GM20000 (cell line): ENCODE results near the gene DDX11.
"Not testable (repeated sequence)": the region's sequence is repeated elsewhere in the genome, so short reads cannot be mapped to it uniquely, and the experiment has no call there.

Experiments
- DNase-seq: peaks from one replicate; pipeline ENCODE4 v3.0.0; 2012; ENCODE audit warnings: low spot score
- TF ChIP-seq, protein P1 (sequence below): IDR thresholded peaks from 2 replicates; pipeline ENCODE4 v1.5.1; 2012; ENCODE audit warnings: mild to moderate bottlenecking, control low read depth; ENCODE audit errors: extremely low read depth, missing control alignments

Gene DDX11

GRCh38 chr12:31057671-31058070 is 16.0 kb upstream of the DDX11 start:
- TF ChIP-seq, protein P1, sequence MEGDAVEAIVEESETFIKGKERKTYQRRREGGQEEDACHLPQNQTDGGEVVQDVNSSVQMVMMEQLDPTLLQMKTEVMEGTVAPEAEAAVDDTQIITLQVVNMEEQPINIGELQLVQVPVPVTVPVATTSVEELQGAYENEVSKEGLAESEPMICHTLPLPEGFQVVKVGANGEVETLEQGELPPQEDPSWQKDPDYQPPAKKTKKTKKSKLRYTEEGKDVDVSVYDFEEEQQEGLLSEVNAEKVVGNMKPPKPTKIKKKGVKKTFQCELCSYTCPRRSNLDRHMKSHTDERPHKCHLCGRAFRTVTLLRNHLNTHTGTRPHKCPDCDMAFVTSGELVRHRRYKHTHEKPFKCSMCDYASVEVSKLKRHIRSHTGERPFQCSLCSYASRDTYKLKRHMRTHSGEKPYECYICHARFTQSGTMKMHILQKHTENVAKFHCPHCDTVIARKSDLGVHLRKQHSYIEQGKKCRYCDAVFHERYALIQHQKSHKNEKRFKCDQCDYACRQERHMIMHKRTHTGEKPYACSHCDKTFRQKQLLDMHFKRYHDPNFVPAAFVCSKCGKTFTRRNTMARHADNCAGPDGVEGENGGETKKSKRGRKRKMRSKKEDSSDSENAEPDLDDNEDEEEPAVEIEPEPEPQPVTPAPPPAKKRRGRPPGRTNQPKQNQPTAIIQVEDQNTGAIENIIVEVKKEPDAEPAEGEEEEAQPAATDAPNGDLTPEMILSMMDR, result no peak

GRCh38 chr12:31066196-31066595 is 7.5 kb upstream of the DDX11 start:
- DNase-seq, result not testable (repeated sequence)

More at GRCh38 chr12:31057671-31058070, 16.0 kb upstream of the DDX11 start:
- no peak for DNase-seq

GRCh38 chr12:31067656-31068055 is 6.0 kb upstream of the DDX11 start:
- not testable (repeated sequence) for DNase-seq

DNA sequence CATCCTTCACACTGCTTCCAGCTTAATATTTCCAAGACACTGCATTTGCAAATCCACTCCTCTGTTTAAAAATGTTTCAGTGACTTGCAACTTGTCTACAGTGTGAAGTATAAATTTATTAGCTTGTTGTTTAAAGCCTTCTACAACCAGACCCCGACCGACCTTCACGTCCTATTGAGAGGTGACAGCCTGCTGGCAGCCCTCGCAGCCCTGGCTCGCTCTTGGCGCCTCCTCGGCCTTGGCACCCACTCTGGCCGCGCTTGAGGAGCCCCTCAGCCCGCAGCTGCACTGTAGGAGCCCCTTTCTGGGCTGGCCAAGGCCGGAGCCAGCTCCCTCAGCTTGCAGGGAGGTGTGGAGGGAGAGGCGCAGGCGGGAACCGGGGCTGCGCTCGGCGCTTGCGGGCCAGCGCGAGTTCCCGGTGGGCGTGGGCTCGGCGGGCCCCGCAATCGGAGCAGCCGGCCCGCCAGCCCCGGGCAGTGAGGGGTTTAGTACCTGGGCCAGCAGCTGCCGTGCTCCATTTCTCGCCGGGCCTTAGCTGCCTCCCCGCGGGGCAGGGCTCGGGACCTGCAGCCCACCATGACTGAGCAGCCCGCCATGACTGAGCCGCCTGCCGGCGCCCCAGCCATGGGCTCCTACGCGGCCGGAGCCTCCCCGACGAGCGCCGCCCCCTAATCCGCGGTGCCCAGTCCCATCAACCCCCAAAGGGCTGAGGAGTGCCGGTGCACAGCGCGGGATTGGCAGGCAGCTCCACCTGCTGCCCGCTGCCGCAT is 2.5 kb upstream of the DDX11 start:
- DNase-seq, result not testable (repeated sequence)

DNA sequence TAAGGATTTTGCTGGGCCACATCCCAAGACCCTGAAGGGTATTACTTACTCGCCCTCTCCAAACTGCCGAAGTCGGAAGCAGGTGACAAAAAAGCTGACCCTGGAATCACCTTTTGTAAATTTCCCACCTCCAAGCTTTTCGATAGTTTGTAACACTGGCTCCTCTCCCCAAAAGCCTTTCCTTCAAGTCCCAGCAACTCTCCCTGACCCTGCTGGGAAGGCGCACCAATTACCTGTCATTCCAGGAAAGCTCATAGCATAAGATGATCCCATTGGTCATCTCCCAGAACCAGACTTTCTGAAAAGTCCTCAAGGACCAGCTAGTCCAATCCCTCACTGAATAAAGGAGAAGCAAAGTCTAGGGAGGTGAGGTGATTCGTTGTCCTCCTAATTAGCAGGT is 698 bp upstream of the DDX11 start:
- DNase-seq, result not testable (repeated sequence)

GRCh38 chr12:31074333-31074874 is 744 bp downstream of the DDX11 start:
- DNase-seq, result not testable (repeated sequence)

DNA sequence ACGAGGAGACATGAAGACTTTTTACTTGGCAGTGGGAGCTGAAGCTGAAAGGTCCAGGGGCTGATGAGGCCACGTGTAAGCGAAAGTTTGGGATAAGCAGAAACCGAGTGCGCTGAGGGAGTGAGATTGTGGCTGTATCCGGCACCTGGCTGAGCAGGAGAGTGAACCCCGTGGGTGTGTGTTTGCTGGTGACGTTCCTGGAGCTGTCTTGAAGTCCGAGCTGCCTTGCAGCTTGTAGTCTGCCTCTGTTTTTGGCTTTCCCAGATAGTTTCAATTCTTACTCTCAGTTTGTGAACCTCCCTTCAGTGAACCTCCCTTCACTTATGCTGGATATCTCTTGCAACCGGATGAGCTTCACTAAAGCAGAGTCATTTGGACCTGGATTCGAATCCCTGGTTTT is 2.5 kb downstream of the DDX11 start:
- DNase-seq, result not testable (repeated sequence)

- not testable (repeated sequence) for DNase-seq
These were observed 3.4 kb downstream of the DDX11 start for GRCh38 chr12:31077095-31077494.

- not testable (repeated sequence) for DNase-seq
These were observed 4.3 kb downstream of the DDX11 start for GRCh38 chr12:31077998-31078397.

- DNase-seq, result not testable (repeated sequence)
These were observed 5.8 kb downstream of the DDX11 start for GRCh38 chr12:31079421-31079820.

DNA sequence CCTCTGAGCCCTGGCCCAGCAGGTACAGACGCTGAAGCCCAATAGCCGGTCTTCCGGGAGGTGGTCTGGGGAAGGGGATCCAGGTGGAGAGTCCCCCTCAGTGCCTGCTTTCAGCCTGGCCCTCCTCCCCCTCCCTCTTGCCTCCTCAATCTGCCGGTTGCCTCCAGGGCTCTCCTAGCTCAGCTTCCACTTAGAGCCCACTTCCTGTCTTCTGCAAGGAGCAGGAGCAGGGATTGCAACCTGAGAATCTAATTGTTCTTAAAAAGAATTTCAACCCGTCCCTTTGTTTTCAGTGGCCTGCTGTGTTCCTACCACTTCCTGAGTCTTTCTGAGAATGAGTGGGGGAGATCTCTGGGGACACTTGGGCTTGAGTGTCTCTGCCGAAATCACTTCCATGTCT is 6.6 kb downstream of the DDX11 start:
- DNase-seq, result not testable (repeated sequence)

DNA sequence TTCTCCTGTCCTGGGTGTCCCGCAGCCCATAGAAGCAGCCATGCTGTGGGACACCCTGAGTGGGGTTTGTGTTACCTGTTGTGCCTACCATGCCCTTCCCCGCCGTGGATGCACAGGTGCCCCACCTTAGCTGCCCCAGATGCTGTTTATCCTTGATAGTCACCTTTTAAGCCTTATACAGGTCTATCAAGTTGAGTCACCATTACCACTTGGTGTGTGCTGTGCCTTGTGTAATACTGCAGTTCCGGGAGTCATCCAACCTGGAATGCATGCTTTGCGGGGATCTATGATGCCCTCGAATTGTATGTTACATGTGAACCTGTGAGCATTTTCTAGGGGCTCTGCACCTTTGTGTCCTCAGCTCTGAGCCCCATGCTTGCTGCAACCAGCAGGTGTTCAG is 7.6 kb downstream of the DDX11 start:
- DNase-seq, result not testable (repeated sequence)

- not testable (repeated sequence) for DNase-seq
These were observed 10.6 kb downstream of the DDX11 start for GRCh38 chr12:31084241-31084640.

DNA sequence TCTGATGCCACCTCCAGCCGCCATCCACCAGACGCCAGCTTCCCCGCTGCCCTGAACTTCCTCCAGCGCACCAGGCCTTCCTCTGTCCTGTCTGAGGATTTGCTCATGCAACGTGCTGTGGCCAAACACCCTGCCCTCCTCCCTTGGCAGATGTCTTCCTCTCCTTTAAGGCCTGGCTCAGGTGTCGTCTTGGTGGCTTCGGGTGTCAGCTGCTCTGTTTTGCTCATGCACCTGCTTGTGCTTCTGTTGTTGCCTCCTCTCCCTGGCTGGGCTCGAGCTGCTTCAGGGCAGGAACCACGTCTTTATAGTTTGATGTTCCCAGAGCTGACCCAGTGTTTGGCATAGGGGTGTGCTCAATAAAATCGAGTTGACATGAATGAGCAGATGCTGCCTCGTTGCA is 12.4 kb downstream of the DDX11 start:
- DNase-seq, result not testable (repeated sequence)

DNA sequence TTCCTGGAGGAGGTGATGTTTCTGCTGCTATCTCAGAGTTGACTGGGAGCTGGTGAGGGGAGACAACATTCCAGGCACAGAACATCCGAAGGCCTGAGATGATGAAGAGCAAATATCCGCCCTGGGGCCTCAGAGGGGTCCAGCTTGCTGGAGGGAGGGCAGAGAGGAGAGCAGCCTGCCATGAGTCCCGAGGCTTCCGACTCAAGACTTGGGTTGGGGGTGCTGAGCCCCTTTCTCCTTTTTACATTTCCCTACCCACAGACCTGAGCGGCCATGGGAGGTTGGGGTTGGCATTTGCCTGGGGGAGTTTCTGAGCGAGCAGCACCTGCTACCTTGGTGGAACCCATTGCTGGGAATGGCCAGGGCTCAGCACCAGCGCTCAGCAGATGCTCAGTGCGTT is 13.8 kb downstream of the DDX11 start:
- not testable (repeated sequence) for DNase-seq

- not testable (repeated sequence) for DNase-seq
These were observed 14.3 kb downstream of the DDX11 start for GRCh38 chr12:31087956-31088355.
